ENCODE results near the gene MGLL.

Gene MGLL

GRCh38 chr3:127749361-127749760, 73.0 kb downstream of the MGLL start:
- TF ChIP-seq, protein P1, sequence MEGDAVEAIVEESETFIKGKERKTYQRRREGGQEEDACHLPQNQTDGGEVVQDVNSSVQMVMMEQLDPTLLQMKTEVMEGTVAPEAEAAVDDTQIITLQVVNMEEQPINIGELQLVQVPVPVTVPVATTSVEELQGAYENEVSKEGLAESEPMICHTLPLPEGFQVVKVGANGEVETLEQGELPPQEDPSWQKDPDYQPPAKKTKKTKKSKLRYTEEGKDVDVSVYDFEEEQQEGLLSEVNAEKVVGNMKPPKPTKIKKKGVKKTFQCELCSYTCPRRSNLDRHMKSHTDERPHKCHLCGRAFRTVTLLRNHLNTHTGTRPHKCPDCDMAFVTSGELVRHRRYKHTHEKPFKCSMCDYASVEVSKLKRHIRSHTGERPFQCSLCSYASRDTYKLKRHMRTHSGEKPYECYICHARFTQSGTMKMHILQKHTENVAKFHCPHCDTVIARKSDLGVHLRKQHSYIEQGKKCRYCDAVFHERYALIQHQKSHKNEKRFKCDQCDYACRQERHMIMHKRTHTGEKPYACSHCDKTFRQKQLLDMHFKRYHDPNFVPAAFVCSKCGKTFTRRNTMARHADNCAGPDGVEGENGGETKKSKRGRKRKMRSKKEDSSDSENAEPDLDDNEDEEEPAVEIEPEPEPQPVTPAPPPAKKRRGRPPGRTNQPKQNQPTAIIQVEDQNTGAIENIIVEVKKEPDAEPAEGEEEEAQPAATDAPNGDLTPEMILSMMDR (conservative IDR thresholded peaks at IDR 0.05; ENCODE audit: low read depth, low read length): no peak
- peak overlapping the region; percentile 70 for H3K4me2 ChIP-seq
- H3K4me3 ChIP-seq (IDR thresholded peaks at IDR 0.05; ENCODE audit: insufficient read depth, low read depth, low read length): no peak overlapping the region
- H3K27ac ChIP-seq: peak overlapping the region; percentile 97
- no peaks in the 10 kb centered on the region for H4K20me1 ChIP-seq (ENCODE audit: insufficient read depth)
- H3K9ac ChIP-seq: peak overlapping the region; percentile 82; the same call in 1 of the 2 replicates
- peaks cover 78% of the 10 kb centered on the region for H3K4me1 ChIP-seq (ENCODE audit: low read depth, poor library complexity, severe bottlenecking)
- no peaks in the 10 kb centered on the region for H3K36me3 ChIP-seq (ENCODE audit: insufficient read depth)
- H3K27me3 ChIP-seq (ENCODE audit: insufficient read depth, low read depth): no peaks in the 10 kb centered on the region
- H3K79me2 ChIP-seq (ENCODE audit: insufficient read depth, low read depth): no peaks in the 10 kb centered on the region
- peak overlapping the region; percentile 48; the same call in 1 of the 2 replicates for H2AFZ ChIP-seq (ENCODE audit: low read depth)

GRCh38 chr3:127748754-127749327, 73.5 kb downstream of the MGLL start:
- Histone ChIP-seq H3K4me2 (peak overlapping the region; percentile 70; the same call in 1 of the 2 replicates), H3K4me3 (IDR thresholded peaks at IDR 0.05; ENCODE audit: insufficient read depth, low read depth, low read length) (no peak overlapping the region), H3K79me2 (ENCODE audit: insufficient read depth, low read depth) (no peaks in the 10 kb centered on the region), H3K36me3 (ENCODE audit: insufficient read depth) (no peaks in the 10 kb centered on the region), H3K27me3 (ENCODE audit: insufficient read depth, low read depth) (no peaks in the 10 kb centered on the region), H2AFZ (ENCODE audit: low read depth) (no peak overlapping the region), H3K9ac (no peak overlapping the region), H3K4me1 (ENCODE audit: low read depth, poor library complexity, severe bottlenecking) (peaks cover 78% of the 10 kb centered on the region), H4K20me1 (ENCODE audit: insufficient read depth) (no peaks in the 10 kb centered on the region), H3K27ac (peak overlapping the region; percentile 97; the same call in 1 of the 2 replicates)
- TF ChIP-seq, protein P1 (conservative IDR thresholded peaks at IDR 0.05; ENCODE audit: low read depth, low read length): no peak

DNA sequence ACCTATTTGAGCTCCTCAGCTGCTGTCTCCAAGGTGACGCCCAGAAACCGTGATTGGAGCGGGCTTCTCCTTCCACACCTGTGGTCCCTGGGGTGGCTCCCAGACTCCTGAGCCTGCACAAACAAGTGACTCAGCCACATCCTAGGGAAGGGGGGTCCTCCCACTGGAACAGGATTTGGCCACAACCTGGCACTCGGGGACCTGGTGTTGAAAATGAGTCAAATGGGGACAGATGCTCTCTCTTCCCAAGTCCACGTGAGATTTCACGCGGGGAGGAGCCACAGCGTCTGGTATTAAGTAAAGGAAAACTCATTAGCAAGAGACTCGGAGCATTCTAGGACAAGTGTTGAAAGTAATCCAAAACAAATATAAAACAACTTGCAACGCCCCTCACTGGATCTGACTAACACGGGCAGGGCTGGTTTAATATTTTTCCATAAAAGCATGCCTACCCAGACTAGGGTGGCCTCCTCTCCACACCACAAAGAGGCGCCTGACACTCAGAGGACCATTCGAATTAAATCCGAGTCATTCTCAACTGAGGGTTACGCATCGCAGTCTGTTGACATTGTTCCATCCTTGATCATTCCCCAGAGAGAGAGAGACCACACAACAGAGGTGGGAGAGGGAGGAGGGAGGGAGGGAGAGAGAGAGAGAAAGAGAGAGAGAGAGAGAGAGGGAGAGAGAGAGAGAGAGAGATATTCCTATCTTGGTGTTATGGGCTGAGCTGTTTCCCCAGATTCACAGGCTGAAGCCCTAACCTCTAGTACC, 74.4 kb downstream of the MGLL start:
- TF ChIP-seq, protein P1 (conservative IDR thresholded peaks at IDR 0.05; ENCODE audit: low read depth, low read length): no peak
- Histone ChIP-seq H3K27me3 (ENCODE audit: insufficient read depth, low read depth) (no peaks in the 10 kb centered on the region), H3K4me3 (IDR thresholded peaks at IDR 0.05; ENCODE audit: insufficient read depth, low read depth, low read length) (no peak overlapping the region), H3K36me3 (ENCODE audit: insufficient read depth) (no peaks in the 10 kb centered on the region), H2AFZ (ENCODE audit: low read depth) (peak overlapping the region; percentile 33; the same call in 1 of the 2 replicates), H3K27ac (peak overlapping the region; percentile 46; the same call in 1 of the 2 replicates), H3K9ac (no peak overlapping the region), H4K20me1 (ENCODE audit: insufficient read depth) (no peaks in the 10 kb centered on the region), H3K4me2 (peak overlapping the region; percentile 52; the same call in 1 of the 2 replicates), H3K4me1 (ENCODE audit: low read depth, poor library complexity, severe bottlenecking) (peaks cover 75% of the 10 kb centered on the region), H3K79me2 (ENCODE audit: insufficient read depth, low read depth) (no peaks in the 10 kb centered on the region)

DNA sequence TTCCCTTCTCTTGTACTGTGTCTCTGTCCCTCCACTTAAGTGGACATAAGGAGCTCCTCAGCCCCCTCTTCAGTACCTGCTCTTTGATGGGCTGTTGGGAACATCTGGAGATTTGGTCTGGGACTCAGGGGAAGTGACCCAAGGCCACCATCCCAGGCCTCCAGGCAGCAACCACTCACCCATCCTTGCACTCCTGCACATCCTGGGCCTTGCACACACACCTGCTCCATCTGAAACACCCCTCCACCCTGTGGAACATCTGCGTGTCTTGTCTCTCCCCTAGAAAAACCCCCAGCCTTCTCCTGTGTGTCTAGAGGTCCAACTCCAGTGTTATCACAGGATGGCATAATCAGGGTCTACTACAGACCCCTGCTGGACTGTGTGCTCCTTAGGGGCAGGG, 75.2 kb downstream of the MGLL start:
- no peaks in the 10 kb centered on the region for H3K79me2 ChIP-seq (ENCODE audit: insufficient read depth, low read depth)
- H3K27ac ChIP-seq: peak overlapping the region; percentile 46
- no peaks in the 10 kb centered on the region for H3K36me3 ChIP-seq (ENCODE audit: insufficient read depth)
- H4K20me1 ChIP-seq (ENCODE audit: insufficient read depth): no peaks in the 10 kb centered on the region
- peak overlapping the region; percentile 52 for H3K4me2 ChIP-seq
- no peak overlapping the region for H3K9ac ChIP-seq
- H3K4me3 ChIP-seq (IDR thresholded peaks at IDR 0.05; ENCODE audit: insufficient read depth, low read depth, low read length): no peak overlapping the region
- H3K27me3 ChIP-seq (ENCODE audit: insufficient read depth, low read depth): no peaks in the 10 kb centered on the region
- TF ChIP-seq, protein P1 (conservative IDR thresholded peaks at IDR 0.05; ENCODE audit: low read depth, low read length): no peak
- H3K4me1 ChIP-seq (ENCODE audit: low read depth, poor library complexity, severe bottlenecking): peaks cover 71% of the 10 kb centered on the region
- peak overlapping the region; percentile 33; the same call in 1 of the 2 replicates for H2AFZ ChIP-seq (ENCODE audit: low read depth)

All from KMS-11 (cell line).